Measurements from ENCODE around the gene RNF169. TPM values are rescaled to one million over a fixed set of nuclear protein-coding genes. Genes with fewer than 3 reads are reported as not detected.

RNF169 gene
- total and polyA plus RNA-seq, 9 of the 15 experiments (the other 6 are each of a cell fraction or from before 2014, with no cell fraction given), result 0.68 to 18.1 (median 10.1) TPM

DNA sequence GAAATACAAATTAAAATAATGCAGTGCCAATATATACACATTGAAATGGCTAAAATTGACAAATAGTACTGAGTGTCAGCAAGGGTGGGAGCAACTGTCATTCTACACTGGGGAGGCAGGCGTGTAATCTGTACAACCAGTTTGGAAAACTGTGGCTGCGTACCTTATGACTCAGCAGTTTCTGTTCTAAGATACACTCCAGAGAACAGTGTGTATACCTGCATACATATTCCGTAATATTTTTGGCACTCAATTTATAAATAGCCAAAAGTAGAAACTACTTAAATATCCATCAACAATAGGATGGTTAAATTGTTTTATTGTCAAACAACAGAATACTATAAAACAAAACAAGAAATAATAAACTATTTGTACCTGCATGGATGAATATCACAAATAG, 57.6 kb downstream of the RNF169 start (continued):
- peak; percentile 87 for TF ChIP-seq EP300 (IDR thresholded peaks at IDR 0.05; ENCODE audit: low read length)
- no peak for TF ChIP-seq RAD21 (CRISPR knock-in tag; conservative IDR thresholded peaks at IDR 0.05 in 1 of 2, IDR thresholded peaks at IDR 0.05 in 1 of 2)
- peak; percentile 32; the same call in 1 of the 2 replicates for TF ChIP-seq NCOR1 (IDR thresholded peaks at IDR 0.05)
- TF ChIP-seq POLR3A (IDR thresholded peaks at IDR 0.05; ENCODE audit: borderline replicate concordance, extremely low read depth, insufficient read depth, insufficient read length), result no peak
- TF ChIP-seq, protein P1, sequence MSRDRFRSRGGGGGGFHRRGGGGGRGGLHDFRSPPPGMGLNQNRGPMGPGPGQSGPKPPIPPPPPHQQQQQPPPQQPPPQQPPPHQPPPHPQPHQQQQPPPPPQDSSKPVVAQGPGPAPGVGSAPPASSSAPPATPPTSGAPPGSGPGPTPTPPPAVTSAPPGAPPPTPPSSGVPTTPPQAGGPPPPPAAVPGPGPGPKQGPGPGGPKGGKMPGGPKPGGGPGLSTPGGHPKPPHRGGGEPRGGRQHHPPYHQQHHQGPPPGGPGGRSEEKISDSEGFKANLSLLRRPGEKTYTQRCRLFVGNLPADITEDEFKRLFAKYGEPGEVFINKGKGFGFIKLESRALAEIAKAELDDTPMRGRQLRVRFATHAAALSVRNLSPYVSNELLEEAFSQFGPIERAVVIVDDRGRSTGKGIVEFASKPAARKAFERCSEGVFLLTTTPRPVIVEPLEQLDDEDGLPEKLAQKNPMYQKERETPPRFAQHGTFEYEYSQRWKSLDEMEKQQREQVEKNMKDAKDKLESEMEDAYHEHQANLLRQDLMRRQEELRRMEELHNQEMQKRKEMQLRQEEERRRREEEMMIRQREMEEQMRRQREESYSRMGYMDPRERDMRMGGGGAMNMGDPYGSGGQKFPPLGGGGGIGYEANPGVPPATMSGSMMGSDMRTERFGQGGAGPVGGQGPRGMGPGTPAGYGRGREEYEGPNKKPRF (IDR thresholded peaks at IDR 0.05; ENCODE audit: low read depth, low read length), result no peak
- TF ChIP-seq CTBP1 (IDR thresholded peaks at IDR 0.05; ENCODE audit: borderline replicate concordance), result no peak
- TF ChIP-seq MYC (IDR thresholded peaks at IDR 0.05; ENCODE audit: low read depth, low read length), result no peak
- no peak for TF ChIP-seq MYC (CRISPR knock-in tag; IDR thresholded peaks at IDR 0.05; ENCODE audit: borderline replicate concordance, low read depth)
- TF ChIP-seq XRCC3 (IDR thresholded peaks at IDR 0.05), result no peak
- no peak for TF ChIP-seq MIER1 (IDR thresholded peaks at IDR 0.05; ENCODE audit: low read depth)
- no peak for TF ChIP-seq ZBTB7A (IDR thresholded peaks at IDR 0.05; ENCODE audit: borderline replicate concordance, control insufficient read depth, low read depth, low read length)
- TF ChIP-seq, protein P2, sequence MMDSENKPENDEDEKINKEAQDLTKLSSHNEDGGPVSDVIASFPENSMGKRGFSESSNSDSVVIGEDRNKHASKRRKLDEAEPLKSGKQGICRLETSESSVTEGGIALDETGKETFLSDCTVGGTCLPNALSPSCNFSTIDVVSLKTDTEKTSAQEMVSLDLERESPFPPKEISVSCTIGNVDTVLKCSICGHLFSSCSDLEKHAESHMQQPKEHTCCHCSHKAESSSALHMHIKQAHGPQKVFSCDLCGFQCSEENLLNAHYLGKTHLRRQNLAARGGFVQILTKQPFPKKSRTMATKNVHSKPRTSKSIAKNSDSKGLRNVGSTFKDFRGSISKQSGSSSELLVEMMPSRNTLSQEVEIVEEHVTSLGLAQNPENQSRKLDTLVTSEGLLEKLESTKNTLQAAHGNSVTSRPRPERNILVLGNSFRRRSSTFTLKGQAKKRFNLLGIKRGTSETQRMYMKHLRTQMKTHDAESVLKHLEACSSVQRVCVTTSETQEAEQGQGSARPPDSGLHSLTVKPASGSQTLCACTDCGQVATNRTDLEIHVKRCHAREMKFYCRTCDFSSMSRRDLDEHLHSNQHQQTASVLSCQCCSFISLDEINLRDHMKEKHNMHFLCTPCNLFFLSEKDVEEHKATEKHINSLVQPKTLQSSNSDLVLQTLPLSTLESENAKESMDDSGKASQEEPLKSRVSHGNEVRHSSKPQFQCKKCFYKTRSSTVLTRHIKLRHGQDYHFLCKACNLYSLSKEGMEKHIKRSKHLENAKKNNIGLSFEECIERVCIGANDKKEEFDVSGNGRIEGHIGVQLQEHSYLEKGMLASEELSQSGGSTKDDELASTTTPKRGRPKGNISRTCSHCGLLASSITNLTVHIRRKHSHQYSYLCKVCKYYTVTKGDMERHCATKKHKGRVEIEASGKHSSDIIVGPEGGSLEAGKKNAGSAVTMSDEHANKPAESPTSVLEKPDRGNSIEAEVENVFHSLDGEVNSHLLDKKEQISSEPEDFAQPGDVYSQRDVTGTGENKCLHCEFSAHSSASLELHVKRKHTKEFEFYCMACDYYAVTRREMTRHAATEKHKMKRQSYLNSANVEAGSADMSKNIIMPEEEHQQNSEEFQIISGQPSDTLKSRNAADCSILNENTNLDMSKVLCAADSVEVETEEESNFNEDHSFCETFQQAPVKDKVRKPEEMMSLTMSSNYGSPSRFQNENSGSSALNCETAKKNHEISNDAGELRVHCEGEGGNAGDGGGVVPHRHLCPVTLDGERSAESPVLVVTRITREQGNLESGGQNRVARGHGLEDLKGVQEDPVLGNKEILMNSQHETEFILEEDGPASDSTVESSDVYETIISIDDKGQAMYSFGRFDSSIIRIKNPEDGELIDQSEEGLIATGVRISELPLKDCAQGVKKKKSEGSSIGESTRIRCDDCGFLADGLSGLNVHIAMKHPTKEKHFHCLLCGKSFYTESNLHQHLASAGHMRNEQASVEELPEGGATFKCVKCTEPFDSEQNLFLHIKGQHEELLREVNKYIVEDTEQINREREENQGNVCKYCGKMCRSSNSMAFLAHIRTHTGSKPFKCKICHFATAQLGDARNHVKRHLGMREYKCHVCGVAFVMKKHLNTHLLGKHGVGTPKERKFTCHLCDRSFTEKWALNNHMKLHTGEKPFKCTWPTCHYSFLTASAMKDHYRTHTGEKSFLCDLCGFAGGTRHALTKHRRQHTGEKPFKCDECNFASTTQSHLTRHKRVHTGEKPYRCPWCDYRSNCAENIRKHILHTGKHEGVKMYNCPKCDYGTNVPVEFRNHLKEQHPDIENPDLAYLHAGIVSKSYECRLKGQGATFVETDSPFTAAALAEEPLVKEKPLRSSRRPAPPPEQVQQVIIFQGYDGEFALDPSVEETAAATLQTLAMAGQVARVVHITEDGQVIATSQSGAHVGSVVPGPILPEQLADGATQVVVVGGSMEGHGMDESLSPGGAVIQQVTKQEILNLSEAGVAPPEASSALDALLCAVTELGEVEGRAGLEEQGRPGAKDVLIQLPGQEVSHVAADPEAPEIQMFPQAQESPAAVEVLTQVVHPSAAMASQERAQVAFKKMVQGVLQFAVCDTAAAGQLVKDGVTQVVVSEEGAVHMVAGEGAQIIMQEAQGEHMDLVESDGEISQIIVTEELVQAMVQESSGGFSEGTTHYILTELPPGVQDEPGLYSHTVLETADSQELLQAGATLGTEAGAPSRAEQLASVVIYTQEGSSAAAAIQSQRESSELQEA (IDR thresholded peaks at IDR 0.05; ENCODE audit: low read depth), result no peak
- TF ChIP-seq DPF2 (IDR thresholded peaks at IDR 0.05), result peak; percentile 86
- TF ChIP-seq FOXJ3 (CRISPR knock-in tag; IDR thresholded peaks at IDR 0.05), result no peak
- TF ChIP-seq, protein P3, sequence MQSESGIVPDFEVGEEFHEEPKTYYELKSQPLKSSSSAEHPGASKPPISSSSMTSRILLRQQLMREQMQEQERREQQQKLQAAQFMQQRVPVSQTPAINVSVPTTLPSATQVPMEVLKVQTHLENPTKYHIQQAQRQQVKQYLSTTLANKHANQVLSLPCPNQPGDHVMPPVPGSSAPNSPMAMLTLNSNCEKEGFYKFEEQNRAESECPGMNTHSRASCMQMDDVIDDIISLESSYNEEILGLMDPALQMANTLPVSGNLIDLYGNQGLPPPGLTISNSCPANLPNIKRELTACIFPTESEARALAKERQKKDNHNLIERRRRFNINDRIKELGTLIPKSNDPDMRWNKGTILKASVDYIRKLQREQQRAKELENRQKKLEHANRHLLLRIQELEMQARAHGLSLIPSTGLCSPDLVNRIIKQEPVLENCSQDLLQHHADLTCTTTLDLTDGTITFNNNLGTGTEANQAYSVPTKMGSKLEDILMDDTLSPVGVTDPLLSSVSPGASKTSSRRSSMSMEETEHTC (IDR thresholded peaks at IDR 0.05), result no peak
- TF ChIP-seq HNRNPLL (IDR thresholded peaks at IDR 0.05; ENCODE audit: low read depth, low read length, poor library complexity, severe bottlenecking), result no peak
- TF ChIP-seq ARHGAP35 (IDR thresholded peaks at IDR 0.05; ENCODE audit: partially characterized antibody), result no peak
- TF ChIP-seq PHTF2 (CRISPR knock-in tag; IDR thresholded peaks at IDR 0.05), result no peak
- peak; percentile 98 for TF ChIP-seq MAFK (IDR thresholded peaks at IDR 0.05; ENCODE audit: low read length)

All from K562 (cell line).